Measurements from ENCODE around the gene KLLN. TPM values are rescaled to one million over a fixed set of nuclear protein-coding genes. Genes with fewer than 3 reads are reported as not detected.
A peak's percentile ranks its signal among the peaks of the same experiment; 100 is the strongest.

Gene KLLN
- total and polyA plus RNA-seq, 2 of the 8 experiments (the other 6 are each of a cell fraction or from before 2014, with no cell fraction given), result 0.24 to 0.73 TPM

- no peak overlapping the region for H3K23ac ChIP-seq (ENCODE audit: insufficient read length)
- H2AFZ ChIP-seq (ENCODE audit: low read length), result peak overlapping the region; percentile 96
- no peak overlapping the region for H2BK20ac ChIP-seq (ENCODE audit: low read length)
- no peaks in the 10 kb centered on the region for H3K9me3 ChIP-seq (ENCODE audit: insufficient read depth in 2 of 2, low read depth in 1 of 2, low read length in 1 of 2)
- H3K4me1 ChIP-seq (replicated peaks in 1 of 4; ENCODE audit: control insufficient read depth in 3 of 4, insufficient read depth in 4 of 4, low read length in 3 of 4), result peaks cover 0 to 3% (median 0%) of the 10 kb centered on the region in 4 experiments; a peak in 2 of 7 replicates
- H2AK5ac ChIP-seq (ENCODE audit: low read depth, low read length), result no peak overlapping the region
- peak overlapping the region; percentile 66; the same call in 1 of the 2 replicates for H2BK15ac ChIP-seq (ENCODE audit: low read length)
- no peak overlapping the region for H2BK120ac ChIP-seq (replicated peaks; ENCODE audit: low read depth, low read length)
- no peak overlapping the region for H4K8ac ChIP-seq (ENCODE audit: extremely low read depth, insufficient read depth, low read length)
- H3K4me2 ChIP-seq (ENCODE audit: insufficient read depth in 1 of 2, low read depth in 2 of 2, low read length in 2 of 2), result peak overlapping the region; percentile 89 to 91
- POLR2A ChIA-PET (ENCODE audit: partially characterized antibody), result interaction anchor here (0.6 to 2.6 kb wide), 11 partner anchors 17 to 227 kb away, joined by 3 to 24 read pairs (median 3); partner anchors contain the start of genes KLLN and PTEN
- H3K14ac ChIP-seq (ENCODE audit: insufficient read length), result no peak overlapping the region
- peaks cover 10 to 40% of the 10 kb centered on the region in 2 experiments for H3K79me2 ChIP-seq (ENCODE audit: control insufficient read depth in 1 of 2, insufficient read depth in 2 of 2, low read length in 2 of 2)
- peaks cover 8% of the 10 kb centered on the region for H3K23me2 ChIP-seq (ENCODE audit: low read depth, low read length)
- DNase-seq (ENCODE audit: low read depth in 1 of 2, low spot score in 2 of 2), result no peak
- no peak overlapping the region for H3K4ac ChIP-seq (replicated peaks; ENCODE audit: insufficient read length, low read depth, low read length)
- H2BK12ac ChIP-seq (ENCODE audit: low read depth, low read length), result 0 out of 2 replicates have a peak overlapping the region, but pooled peaks have one; percentile 22
- peak overlapping the region; percentile 25 for H4K91ac ChIP-seq (replicated peaks; ENCODE audit: insufficient read length, low read length)
- 20% methylated on average over 28 of the region's 29 CpGs; no CpG with 5 or more reads in 1 of the 2 experiments for WGBS, 2 experiments (ENCODE audit: extremely low coverage in 1 of 2, insufficient coverage in 1 of 2, insufficient read length in 1 of 2, insufficient replicate concordance in 2 of 2, low coverage in 1 of 2, low lambda C conversion rate in 2 of 2, missing lambda C conversion rate in 1 of 2)
- CTCF ChIA-PET (ENCODE audit: partially characterized antibody), result interaction anchor here (0.7 to 2.1 kb wide), 8 partner anchors 9 to 570 kb away, joined by 3 to 9 read pairs (median 4); partner anchors contain the start of genes KLLN and PTEN
- H3K36me3 ChIP-seq (ENCODE audit: control insufficient read depth in 2 of 4, insufficient read depth in 4 of 4, low read length in 3 of 4), result peaks cover 0 to 8% (median 0%) of the 10 kb centered on the region in 4 experiments; a peak in 1 of 8 replicates
- H4K20me1 ChIP-seq (replicated peaks in 1 of 2; ENCODE audit: control insufficient read depth in 1 of 2, insufficient read depth in 2 of 2, low read length in 2 of 2), result no peaks in the 10 kb centered on the region
- H2BK5ac ChIP-seq (ENCODE audit: low read depth, low read length), result peak overlapping the region; percentile 74; the same call in 1 of the 2 replicates
- H3K9ac ChIP-seq (replicated peaks in 1 of 4; ENCODE audit: extremely low read depth in 1 of 4, low read depth in 3 of 4, low read length in 3 of 4), result peak overlapping the region; percentile 30 to 85 (median 50); a peak in 6 of 7 replicates
- peak overlapping the region; percentile 78 to 85 (median 82) for H3K4me3 ChIP-seq (ENCODE audit: extremely low read depth in 1 of 4, insufficient read depth in 2 of 4, low read depth in 3 of 4, low read length in 4 of 4)
- H3K79me1 ChIP-seq (ENCODE audit: low read depth, low read length), result no peaks in the 10 kb centered on the region
- H3K18ac ChIP-seq (ENCODE audit: extremely low read depth, low read length), result peak overlapping the region; percentile 73
- no peaks in the 10 kb centered on the region for H3K27me3 ChIP-seq (replicated peaks in 1 of 4; ENCODE audit: control insufficient read depth in 3 of 4, extremely low read depth in 1 of 4, insufficient read depth in 3 of 4, low read length in 3 of 4)
- H4K5ac ChIP-seq (ENCODE audit: insufficient read length, low read depth, low read length), result peak overlapping the region; percentile 44
- FAIRE-seq, result no peak
- no peak overlapping the region for H3K56ac ChIP-seq (replicated peaks; ENCODE audit: insufficient read length, low read depth, low read length)
- peak overlapping the region; percentile 83; the same call in 1 of the 2 replicates for H3K27ac ChIP-seq (ENCODE audit: low read depth, low read length)
- TF ChIP-seq KDM4A (IDR thresholded peaks at IDR 0.05; ENCODE audit: low read depth, low read length, severe bottlenecking) (peak; percentile 28), CBX8 (IDR thresholded peaks at IDR 0.05; ENCODE audit: borderline replicate concordance, low read depth, low read length) (no peak), CREB1 (IDR thresholded peaks at IDR 0.05) (no peak), KDM5A (IDR thresholded peaks at IDR 0.05; ENCODE audit: low read length) (no peak), SIN3A (conservative IDR thresholded peaks at IDR 0.05 in 1 of 2, IDR thresholded peaks at IDR 0.05 in 1 of 2; ENCODE audit: low read depth in 1 of 2, low read length in 2 of 2) (0 out of 4 replicates have a peak, but pooled peaks of 1 of the 2 experiments have one; percentile 17), SP1 (IDR thresholded peaks at IDR 0.05; ENCODE audit: low read depth, low read length) (no peak), RNF2 (IDR thresholded peaks at IDR 0.05; ENCODE audit: borderline replicate concordance, low read depth, low read length, missing control alignments, poor library complexity, severe bottlenecking) (no peak), SUZ12 (IDR thresholded peaks at IDR 0.05; ENCODE audit: low read length) (no peak), POLR2A (IDR thresholded peaks at IDR 0.05; ENCODE audit: control extremely low read depth in 1 of 2, low read depth in 2 of 2, low read length in 2 of 2) (no peak), SIRT6 (IDR thresholded peaks at IDR 0.05; ENCODE audit: low read length) (no peak), E2F6 (IDR thresholded peaks at IDR 0.05) (no peak)
Measured at GRCh38 chr10:87818505-87819288, 44.6 kb downstream of the KLLN start.
